GM18505 (cell line): ENCODE data around the gene ACTR1B.
"Not testable (repeated sequence)": the region's sequence is repeated elsewhere in the genome, so short reads cannot be mapped to it uniquely, and the experiment has no call there.

Source experiments
- ATAC-seq: cut with Tn5 transposase; IDR thresholded peaks from one replicate; pipeline ENCODE4 v1.9.1; 2021; ENCODE audit not compliant: unreplicated experiment
- POLR2A ChIP-seq: IDR thresholded peaks from 4 replicates; pipeline ENCODE4 v1.6.1; 2011; ENCODE audit warnings: borderline replicate concordance; ENCODE audit not compliant: insufficient read depth, insufficient read length; ENCODE audit errors: extremely low read depth

The ACTR1B gene

GRCh38 chr2:97673182-97673914 is 9.5 kb upstream of the ACTR1B start:
- ATAC-seq = no peak
- no peak for TF ChIP-seq POLR2A

GRCh38 chr2:97672606-97673140 is 8.8 kb upstream of the ACTR1B start:
- not testable (repeated sequence) for ATAC-seq

GRCh38 chr2:97671526-97671925 is 7.7 kb upstream of the ACTR1B start:
- TF ChIP-seq POLR2A = no peak
- ATAC-seq = no peak

- ATAC-seq = no peak
- no peak for TF ChIP-seq POLR2A
These were observed 6.6 kb upstream of the ACTR1B start for GRCh38 chr2:97670471-97670870.

GRCh38 chr2:97669448-97669847 is 5.6 kb upstream of the ACTR1B start, which contains the start of gene C2orf92:
Gene C2orf92 (plus strand): TSS chr2:97669713. CDS start chr2:97669789, 76 bp downstream.
- no peak for TF ChIP-seq POLR2A
- ATAC-seq = no peak

- ATAC-seq = no peak
- TF ChIP-seq POLR2A = no peak
These were observed 759 bp upstream of the ACTR1B start for GRCh38 chr2:97664636-97664970.

GRCh38 chr2:97663626-97663961 is 250 bp downstream of the ACTR1B start:
- peak; percentile 29 for ATAC-seq
- peak; percentile 13 for TF ChIP-seq POLR2A

- ATAC-seq = peak; percentile 46
These were observed 784 bp downstream of the ACTR1B start for GRCh38 chr2:97662895-97663625.

GRCh38 chr2:97662386-97662894 is 1.4 kb downstream of the ACTR1B start:
- no peak for TF ChIP-seq POLR2A
- ATAC-seq = no peak

More at GRCh38 chr2:97662895-97663625, 784 bp downstream of the ACTR1B start:
- peak; percentile 44 for TF ChIP-seq POLR2A

GRCh38 chr2:97661927-97662326 is 1.9 kb downstream of the ACTR1B start:
- ATAC-seq = no peak
- TF ChIP-seq POLR2A = no peak

- no peak for TF ChIP-seq POLR2A
- no peak for ATAC-seq
These were observed 3.0 kb downstream of the ACTR1B start for GRCh38 chr2:97660775-97661389.

GRCh38 chr2:97660044-97660774 is 3.6 kb downstream of the ACTR1B start:
- no peak for ATAC-seq
- no peak for TF ChIP-seq POLR2A
